GM12892 (cell line): ENCODE measurements around the gene COL23A1.

Experiments
- POLR2AphosphoS5 ChIP-seq: IDR thresholded peaks from 2 replicates; pipeline ENCODE4 v1.6.1; 2011; ENCODE audit warnings: low read depth, low read length, control low read depth
- TAF1 ChIP-seq: IDR thresholded peaks from 2 replicates; pipeline ENCODE4 v1.6.1; 2011; ENCODE audit warnings: low read depth, mild to moderate bottlenecking, control low read depth, low read length, borderline replicate concordance

GRCh38 chr5:178547753-178548415 is 42.3 kb downstream of the COL23A1 start:
- TF ChIP-seq POLR2AphosphoS5 (no peak), TAF1 (no peak)
